Endothelial cell of umbilical vein (primary cell): ENCODE results near the gene SPATS2L. TPM values are rescaled to one million over a fixed set of nuclear protein-coding genes. Genes with fewer than 3 reads are reported as not detected.
A peak's percentile ranks its signal among the peaks of the same experiment; 100 is the strongest.

Experiments
- BruUV-seq: library from RNA; stranded (reverse); fragments of 400-500 nt; replicated peaks from 2 replicates; lab custom pipeline; 2021; lab: Mats Ljungman, UMichigan
- CTCF ChIA-PET: fragments of 300-600, 350-600 bp; sonication (Branson Sonifier 250); formaldehyde crosslinking; loops from one replicate; lab custom pipeline; 2021; ENCODE audit warnings: antibody characterized with exemption, inconsistent platforms; lab: Charles Lee
- POLR2A ChIA-PET: fragments of 300-600, 350-600 bp; sonication (Branson Sonifier 250); formaldehyde crosslinking; loops from one replicate; lab custom pipeline; 2021; ENCODE audit warnings: antibody characterized with exemption, inconsistent platforms; lab: Charles Lee
- DNase-seq: peaks from one replicate; pipeline ENCODE4 v3.0.0-alpha.2; 2011; ENCODE audit warnings: low read depth, low spot score
- FAIRE-seq: peaks from 2 replicates; lab custom pipeline; 2011; peaks lifted over from hg19 to GRCh38; lab: Jason Lieb, UNC
- H2AFZ ChIP-seq: 2 replicates; pipeline ENCODE4 v1.6.0; 2012; ENCODE audit warnings: low read depth, low read length, control low read depth, inconsistent platforms
- H3K27ac ChIP-seq: 2 replicates; pipeline ENCODE4 v1.5.1; 2011; ENCODE audit warnings: low read depth, mild to moderate bottlenecking, control low read depth, low read length, moderate library complexity; ENCODE audit not compliant: insufficient read depth
- H3K27me3 ChIP-seq, 2 experiments: 2 replicates each; pipeline versions ENCODE4 v1.6.0 to v1.6.1; 2011; ENCODE audit warnings: low read length in 2 of 2, mixed read lengths in 1 of 2; ENCODE audit not compliant: control insufficient read depth in 2 of 2, insufficient read depth in 2 of 2
- H3K36me3 ChIP-seq, 2 experiments: 2 replicates in 1 of 2; 3 replicates in 1 of 2; pipeline ENCODE4 v1.5.1; 2011; ENCODE audit warnings: low read length in 2 of 2, mild to moderate bottlenecking in 1 of 2, moderate library complexity in 1 of 2; ENCODE audit not compliant: control insufficient read depth in 2 of 2, insufficient read depth in 2 of 2; ENCODE audit errors: extremely low read depth in 1 of 2
- H3K4me1 ChIP-seq: 3 replicates; pipeline ENCODE4 v1.5.1; 2011; ENCODE audit warnings: mild to moderate bottlenecking, low read length; ENCODE audit not compliant: control insufficient read depth, insufficient read depth; ENCODE audit errors: extremely low read depth
- H3K4me2 ChIP-seq: 2 replicates; pipeline ENCODE4 v1.6.1; 2011; ENCODE audit warnings: low read length, control low read depth, mixed read lengths; ENCODE audit not compliant: insufficient read depth
- H3K4me3 ChIP-seq, 3 experiments: fragments of 200-600 bp in 1 of 3; sonication (generic), shearing (Covaris generic) in 1 of 3; replicated peaks in 1 of 3; 2 replicates each; pipeline ENCODE4 v1.5.1; 2011 to 2016; ENCODE audit warnings: control low read depth in 3 of 3, low read length in 3 of 3, mild to moderate bottlenecking in 2 of 3, inconsistent platforms in 1 of 3, low read depth in 1 of 3, moderate library complexity in 1 of 3; ENCODE audit not compliant: insufficient read depth in 1 of 3
- H3K79me2 ChIP-seq: 2 replicates; pipeline ENCODE4 v1.6.0; 2012; ENCODE audit warnings: low read length, inconsistent platforms; ENCODE audit not compliant: control insufficient read depth, insufficient read depth
- H3K9ac ChIP-seq: replicated peaks from 2 replicates; pipeline ENCODE3; 2011; ENCODE audit warnings: low read length, control low read depth; ENCODE audit not compliant: insufficient read depth; ENCODE audit errors: extremely low read depth
- H3K9me1 ChIP-seq: replicated peaks from 3 replicates; pipeline ENCODE4 v1.6.0; 2011; ENCODE audit warnings: mild to moderate bottlenecking, low read length; ENCODE audit not compliant: control insufficient read depth, insufficient read depth; ENCODE audit errors: extremely low read depth
- H3K9me3 ChIP-seq: replicated peaks from 2 replicates; pipeline ENCODE4 v1.5.1; 2012; ENCODE audit warnings: low read length, inconsistent platforms; ENCODE audit not compliant: control insufficient read depth, insufficient read depth
- H4K20me1 ChIP-seq: replicated peaks from 2 replicates; pipeline ENCODE3; 2011; ENCODE audit warnings: mild to moderate bottlenecking, low read length; ENCODE audit not compliant: control insufficient read depth, insufficient read depth; ENCODE audit errors: extremely low read depth
- EZH2 ChIP-seq: IDR thresholded peaks from 2 replicates; pipeline ENCODE4 v1.6.1; 2012; ENCODE audit warnings: borderline replicate concordance, low read depth, mild to moderate bottlenecking, moderate library complexity, low read length, inconsistent platforms; ENCODE audit not compliant: severe bottlenecking
- FOS ChIP-seq: IDR thresholded peaks from 2 replicates; pipeline ENCODE4 v1.6.1; 2011; ENCODE audit warnings: mild to moderate bottlenecking, low read length, moderate library complexity, borderline replicate concordance; ENCODE audit not compliant: insufficient read depth
- GATA2 ChIP-seq: IDR thresholded peaks from 2 replicates; pipeline ENCODE4 v1.7.0; 2011; ENCODE audit warnings: low read depth, mild to moderate bottlenecking, moderate library complexity, mixed read lengths, low read length; ENCODE audit not compliant: insufficient read length, insufficient read depth
- JUN ChIP-seq: IDR thresholded peaks from 2 replicates; pipeline ENCODE4 v1.6.1; 2011; ENCODE audit warnings: borderline replicate concordance, low read depth; ENCODE audit not compliant: insufficient read length, insufficient read depth
- MYC ChIP-seq: IDR thresholded peaks from one replicate; pipeline ENCODE4 v1.6.1; 2011; ENCODE audit warnings: mild to moderate bottlenecking, low read depth, low read length
- POLR2A ChIP-seq: IDR thresholded peaks from 2 replicates; pipeline ENCODE4 v1.6.1; 2012; ENCODE audit warnings: low read depth, mild to moderate bottlenecking, control low read depth, low read length
- POLR2AphosphoS5 ChIP-seq: IDR thresholded peaks from 2 replicates; pipeline ENCODE4 v1.6.1; 2012; ENCODE audit warnings: low read depth, mild to moderate bottlenecking, control low read depth, low read length, moderate library complexity; ENCODE audit not compliant: insufficient read depth
- dilution Hi-C: fragments of 300-500 bp; cut with MboI; formaldehyde crosslinking; loops from one replicate; pipeline ENCODE4 v1.15.0; 2019; ENCODE audit warnings: low sequenced_read_pairs; ENCODE audit not compliant: extremely low pct_ligation_motif_present
- intact Hi-C: fragments of 100-400 bp; cut with micrococcal nuclease; formaldehyde crosslinking; loops from one replicate; pipeline ENCODE4 v1.10.0; 2022
- polyA plus RNA-seq, 4 experiments: library from polyadenylated mRNA; depleted of rRNA in 3 of 4; stranded (reverse) in 3 of 4; unstranded in 1 of 4; fragments of >200 nt; gene quantifications; 2 replicates each; pipeline versions ENCODE4 v1.2.1 to v1.2.3, GENCODE V29; 2011 to 2012; ENCODE audit warnings: missing spikeins in 1 of 4
- total RNA-seq: library from RNA; stranded (reverse); gene quantifications from 2 replicates; pipeline ENCODE4 v1.2.3, GENCODE V29; 2021
- TF ChIP-seq, protein P1 (sequence below): IDR thresholded peaks from 2 replicates; pipeline ENCODE4 v1.6.1; 2011; ENCODE audit not compliant: insufficient read depth, insufficient read length
- TF ChIP-seq, protein P2 (sequence below), 2 donors: IDR thresholded peaks; 1 replicate in 1 of 2; 2 replicates in 1 of 2; pipeline ENCODE4 v1.5.1; 2011; ENCODE audit warnings: low read length in 2 of 2, mild to moderate bottlenecking in 2 of 2, moderate library complexity in 2 of 2, control low read depth in 1 of 2, inconsistent platforms in 1 of 2, low read depth in 1 of 2; ENCODE audit not compliant: insufficient read depth in 1 of 2; ENCODE audit errors: extremely low read depth in 1 of 2

SPATS2L gene
- total and polyA plus RNA-seq, 2 donors (not counting 3 experiments of a cell fraction or from before 2014, with no cell fraction given), result 29.1 to 72.9 TPM

DNA sequence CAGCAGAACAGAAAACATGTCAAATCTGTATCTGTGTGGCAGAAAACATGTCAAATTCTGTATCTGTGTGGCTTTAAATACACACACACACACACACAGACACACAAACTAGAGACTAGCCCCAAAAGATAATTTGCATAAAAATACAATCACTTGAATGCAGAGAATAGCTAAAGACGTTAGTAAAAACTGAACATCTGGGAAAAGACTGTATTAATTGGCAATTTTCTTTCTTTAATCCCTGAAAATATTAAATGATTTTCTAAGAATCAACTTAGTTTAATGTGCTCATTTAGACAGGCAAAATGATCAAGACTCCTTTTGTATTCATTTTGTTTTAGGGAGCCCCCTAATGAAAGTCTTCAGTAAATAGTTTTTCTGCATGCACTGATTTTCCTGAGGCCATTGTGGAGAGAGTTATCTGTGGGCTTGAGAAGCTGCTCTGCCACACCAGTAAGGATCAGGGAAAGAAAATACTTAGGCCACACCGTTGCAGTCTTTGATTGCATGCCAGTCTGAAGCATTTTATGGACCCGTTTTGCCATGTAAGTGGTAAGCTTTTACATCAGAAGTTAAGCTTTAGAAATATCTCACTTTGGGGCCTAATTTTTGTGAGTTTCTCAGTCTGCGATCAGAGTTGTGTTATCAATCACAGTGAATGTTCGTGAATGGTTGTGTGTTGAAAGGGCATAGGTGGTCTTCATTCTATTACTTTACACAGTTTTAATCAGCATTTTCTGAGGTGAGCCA lies 2.2 kb downstream of the SPATS2L start:
- FAIRE-seq (peak; percentile 64), DNase-seq (peak; percentile 6)
- no peak overlapping the region for H2AFZ ChIP-seq
- ChIA-PET CTCF (interaction anchor here (0.8 to 2.2 kb wide), 8 partner anchors 14 to 335 kb away, joined by 3 to 16 read pairs (median 4); partner anchors contain the start of gene KCTD18), POLR2A (interaction anchor here (0.7 kb wide), 2 partner anchors 86 to 87 kb away, joined by 3 to 5 read pairs; no protein-coding TSS in a partner anchor)
- H3K4me1 ChIP-seq, result peaks cover 8% of the 10 kb centered on the region
- H3K27ac ChIP-seq, result no peak overlapping the region
- peak overlapping the region; percentile 96 for H3K4me2 ChIP-seq
- TF ChIP-seq, protein P1, sequence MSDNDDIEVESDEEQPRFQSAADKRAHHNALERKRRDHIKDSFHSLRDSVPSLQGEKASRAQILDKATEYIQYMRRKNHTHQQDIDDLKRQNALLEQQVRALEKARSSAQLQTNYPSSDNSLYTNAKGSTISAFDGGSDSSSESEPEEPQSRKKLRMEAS, result no peak
- TF ChIP-seq POLR2AphosphoS5 (no peak), POLR2A (no peak), GATA2 (no peak), JUN (no peak), MYC (no peak), EZH2 (no peak), FOS (no peak)
- TF ChIP-seq, protein P2, sequence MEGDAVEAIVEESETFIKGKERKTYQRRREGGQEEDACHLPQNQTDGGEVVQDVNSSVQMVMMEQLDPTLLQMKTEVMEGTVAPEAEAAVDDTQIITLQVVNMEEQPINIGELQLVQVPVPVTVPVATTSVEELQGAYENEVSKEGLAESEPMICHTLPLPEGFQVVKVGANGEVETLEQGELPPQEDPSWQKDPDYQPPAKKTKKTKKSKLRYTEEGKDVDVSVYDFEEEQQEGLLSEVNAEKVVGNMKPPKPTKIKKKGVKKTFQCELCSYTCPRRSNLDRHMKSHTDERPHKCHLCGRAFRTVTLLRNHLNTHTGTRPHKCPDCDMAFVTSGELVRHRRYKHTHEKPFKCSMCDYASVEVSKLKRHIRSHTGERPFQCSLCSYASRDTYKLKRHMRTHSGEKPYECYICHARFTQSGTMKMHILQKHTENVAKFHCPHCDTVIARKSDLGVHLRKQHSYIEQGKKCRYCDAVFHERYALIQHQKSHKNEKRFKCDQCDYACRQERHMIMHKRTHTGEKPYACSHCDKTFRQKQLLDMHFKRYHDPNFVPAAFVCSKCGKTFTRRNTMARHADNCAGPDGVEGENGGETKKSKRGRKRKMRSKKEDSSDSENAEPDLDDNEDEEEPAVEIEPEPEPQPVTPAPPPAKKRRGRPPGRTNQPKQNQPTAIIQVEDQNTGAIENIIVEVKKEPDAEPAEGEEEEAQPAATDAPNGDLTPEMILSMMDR (IDR thresholded peaks at IDR 0.05; ENCODE audit: extremely low read depth in 1 of 2, insufficient read depth in 1 of 2, low read depth in 1 of 2, low read length in 2 of 2), result no peak
- H4K20me1 ChIP-seq, result peaks cover 7% of the 10 kb centered on the region
- BruUV-seq, result no TSS peak
- H3K27me3 ChIP-seq, result no peaks in the 10 kb centered on the region
- H3K79me2 ChIP-seq, result peaks cover 67% of the 10 kb centered on the region
- intact Hi-C loops (loop anchor here (2.0 to 5.0 kb wide), 2 partner anchors 70 to 149 kb away; no protein-coding TSS in a partner anchor), dilution Hi-C loops (no loop called here)
- peaks cover 0 to 2% of the 10 kb centered on the region in 2 experiments for H3K36me3 ChIP-seq
- peak overlapping the region in 1 of 3 experiments; percentile 83 for H3K4me3 ChIP-seq
- no peaks in the 10 kb centered on the region for H3K9me1 ChIP-seq
- H3K9ac ChIP-seq, result no peak overlapping the region
- no peaks in the 10 kb centered on the region for H3K9me3 ChIP-seq
